CD4-positive, alpha-beta T cell treated with Interleukin-1 beta for 1 hour (primary cell): ENCODE results near the gene NAP1L1.

Experiments
- DNase-seq, 2 donors: peaks; one replicate each; pipeline ENCODE4 v3.0.0-alpha.2; 2020 to 2022

NAP1L1 gene

DNA sequence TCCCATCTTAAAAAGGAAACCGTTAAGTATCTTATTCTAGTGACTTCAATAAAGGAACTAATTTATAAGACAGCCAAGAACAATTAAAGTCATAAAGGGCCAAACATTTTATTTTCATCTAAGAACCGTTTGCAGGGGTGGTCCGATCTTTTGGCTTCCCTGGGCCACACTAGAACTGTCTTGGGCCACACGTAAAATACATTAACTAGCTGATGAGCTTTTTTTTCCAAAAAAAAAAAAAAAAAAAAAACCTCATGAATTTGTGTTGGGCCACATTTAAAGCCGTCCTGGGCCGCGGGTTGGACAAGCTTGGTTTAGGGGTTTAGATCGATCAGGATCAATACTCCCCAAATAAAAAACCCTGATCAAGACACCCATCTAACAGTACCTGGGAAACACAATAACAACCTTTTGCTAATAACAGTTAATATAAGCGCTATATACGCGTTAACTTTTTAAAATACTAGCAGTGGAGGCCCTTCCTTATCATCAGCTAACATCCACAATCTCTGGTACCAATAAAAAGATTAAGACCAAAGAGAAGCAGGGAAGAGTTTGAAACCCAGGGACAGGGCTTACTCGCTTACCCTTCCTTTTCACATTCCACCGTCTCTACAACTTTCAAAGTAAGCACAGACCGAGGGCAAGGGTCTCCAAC lies 1.1 kb downstream of the NAP1L1 start:
- DNase-seq: no peak

DNA sequence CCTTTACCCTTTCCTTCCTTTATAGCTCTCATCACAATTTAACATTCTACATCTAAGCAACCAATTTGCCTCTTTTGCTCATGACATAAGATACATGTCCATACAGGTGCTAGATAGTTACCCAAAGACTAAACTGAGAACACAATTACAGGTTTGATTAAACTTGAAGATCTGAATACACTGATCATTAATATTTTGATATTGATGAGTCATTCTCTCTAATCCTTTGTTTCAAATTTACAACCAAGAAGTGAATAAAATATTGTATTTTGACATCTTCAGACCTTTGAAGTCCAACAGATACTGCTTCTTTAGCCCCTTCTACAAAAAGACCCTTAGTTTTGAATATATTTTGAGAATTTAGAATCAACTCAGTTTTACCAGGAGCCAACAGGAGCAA lies 2.6 kb downstream of the NAP1L1 start:
- no peak for DNase-seq

DNA sequence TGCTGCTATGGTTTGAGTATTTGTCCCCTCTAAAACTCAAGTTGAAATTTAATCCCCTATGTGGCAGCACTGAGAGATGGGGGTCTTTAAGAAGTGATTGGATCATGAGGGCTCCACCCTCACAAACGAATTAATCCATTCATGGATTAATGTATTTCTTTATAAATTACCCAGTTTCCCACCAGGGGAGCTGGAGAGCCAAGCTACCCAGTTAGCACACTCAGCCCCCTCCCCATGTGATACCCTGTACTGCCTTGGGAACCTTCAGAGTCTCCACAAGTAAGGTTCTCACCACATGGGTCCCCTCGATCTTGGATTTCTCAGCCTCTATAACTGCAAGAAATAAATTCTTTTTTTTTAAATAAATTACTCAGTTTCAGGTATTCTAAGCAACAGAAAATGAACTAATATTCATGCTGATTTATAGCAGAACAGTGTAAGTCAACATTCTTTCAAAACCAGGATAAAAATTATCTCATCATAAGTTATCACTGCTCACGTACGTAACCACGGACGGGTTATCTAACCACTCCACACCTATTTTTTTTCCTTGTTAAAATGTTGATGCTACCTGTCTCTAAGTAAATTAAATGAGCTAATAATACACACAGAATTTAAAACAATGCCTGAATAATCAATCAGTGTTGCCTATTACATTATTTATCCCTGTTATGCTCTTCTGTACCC lies 3.6 kb downstream of the NAP1L1 start:
- DNase-seq: no peak

DNA sequence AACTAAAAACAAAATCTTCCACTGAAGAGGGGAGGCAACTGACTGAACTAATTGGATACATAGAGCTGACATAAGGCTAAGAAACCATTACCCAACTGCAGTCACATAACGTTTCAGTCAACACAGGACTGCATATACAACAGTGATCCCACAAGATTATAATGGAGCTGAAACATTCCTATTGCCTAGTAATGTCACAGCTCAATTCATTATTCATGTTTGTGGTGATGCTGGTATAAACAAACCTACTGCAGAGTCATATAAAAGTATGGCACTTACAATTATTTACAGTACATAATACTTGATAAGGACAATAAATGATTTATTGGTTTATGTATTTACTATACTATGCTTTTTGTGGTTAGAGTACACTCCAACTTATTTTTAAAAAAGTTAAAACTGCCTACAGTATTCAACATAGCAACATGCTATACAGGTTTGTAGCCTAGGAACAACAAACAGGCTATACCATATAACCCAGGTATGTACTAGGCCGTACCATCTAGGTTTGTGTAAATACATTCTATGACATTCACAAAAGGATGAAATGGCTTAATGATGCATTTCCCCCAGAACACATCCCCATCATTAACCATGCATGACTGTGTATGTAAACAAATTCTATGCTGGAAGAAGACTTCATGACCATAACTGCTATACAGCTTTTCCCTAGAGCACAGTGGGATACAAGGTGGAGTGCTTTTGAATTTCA lies 4.3 kb downstream of the NAP1L1 start:
- DNase-seq: no peak

DNA sequence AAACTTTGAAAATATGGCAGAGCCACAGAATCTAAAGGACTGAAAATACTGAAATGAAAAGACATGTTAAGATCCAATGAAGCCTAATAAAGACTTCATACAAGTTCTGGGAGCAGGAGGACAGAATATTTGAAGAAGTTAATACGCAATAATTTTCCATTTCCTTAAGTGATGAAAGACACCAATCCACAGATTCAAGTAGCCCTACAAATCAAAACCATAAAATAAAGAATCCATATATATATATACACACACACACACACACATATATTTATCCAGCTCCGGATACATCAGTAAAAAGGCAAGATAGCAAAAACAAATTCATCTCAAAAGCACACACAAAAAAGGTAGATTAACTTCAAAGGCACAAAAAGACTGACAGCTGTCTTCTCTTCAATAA lies 5.7 kb downstream of the NAP1L1 start:
- DNase-seq: no peak

DNA sequence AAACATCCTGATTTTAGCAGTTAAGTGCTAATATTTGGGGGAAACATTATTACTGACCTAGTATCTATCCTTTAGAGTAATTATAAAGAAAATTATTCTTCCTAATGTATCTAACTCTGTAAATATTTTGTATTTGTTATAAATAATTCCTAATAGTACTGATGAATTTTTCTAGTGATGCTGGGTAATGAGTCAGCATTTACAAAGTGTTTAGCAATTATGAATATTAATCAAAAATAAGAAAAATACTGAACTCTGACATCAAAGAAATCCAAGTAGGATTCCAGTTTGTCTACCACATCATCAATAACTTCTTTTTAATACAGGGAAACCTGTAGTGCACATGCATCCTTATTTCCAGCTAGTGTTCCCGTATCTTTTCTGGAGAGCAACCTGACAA lies 9.0 kb downstream of the NAP1L1 start:
- DNase-seq: no peak

DNA sequence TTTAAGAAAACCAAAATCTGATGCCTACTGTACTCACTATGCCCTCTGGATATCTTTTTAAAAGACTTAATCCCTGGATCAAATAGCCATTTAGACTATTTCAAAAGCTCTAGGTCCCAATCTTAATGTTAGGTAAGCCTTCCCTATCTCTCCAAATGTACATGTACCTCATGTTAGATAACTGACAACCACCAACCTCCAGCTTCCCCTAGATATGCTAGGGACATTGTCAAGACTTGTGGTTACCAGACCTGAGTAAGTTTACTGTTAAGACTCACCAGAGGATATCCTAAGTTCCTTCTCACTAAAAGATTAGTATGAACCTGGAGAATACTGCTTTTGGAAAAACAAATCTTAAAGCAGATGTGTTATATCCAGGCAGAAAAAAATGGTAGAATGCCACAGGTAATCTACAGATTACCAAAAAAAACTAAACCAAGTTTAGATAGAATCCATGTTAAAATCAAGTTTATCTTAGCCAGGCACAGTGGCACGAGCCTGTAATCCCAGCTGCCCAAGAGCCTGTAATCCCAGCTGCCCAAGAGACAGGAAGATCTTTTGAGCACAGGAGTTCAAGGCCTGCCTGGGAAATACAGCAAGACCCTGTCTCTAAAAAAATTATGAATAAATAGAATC lies 9.7 kb downstream of the NAP1L1 start:
- no peak for DNase-seq

DNA sequence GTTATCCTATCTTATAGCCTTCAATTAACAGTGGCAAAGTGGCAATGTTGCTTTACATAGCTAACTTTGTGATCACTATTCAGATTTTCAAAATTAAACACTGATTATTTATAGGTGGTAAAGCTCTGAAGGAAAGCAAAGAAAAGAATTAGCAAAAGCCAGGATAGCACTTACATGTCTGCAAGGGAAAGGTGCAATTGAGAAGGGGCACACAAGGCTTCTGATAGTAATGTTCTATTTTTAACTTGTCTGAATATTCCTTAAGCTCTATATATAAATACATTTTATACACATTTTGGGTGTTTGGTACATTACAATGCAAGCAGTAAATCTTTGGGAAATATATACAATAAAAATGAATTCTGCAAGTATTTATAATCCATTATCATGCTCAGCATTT lies 10.9 kb downstream of the NAP1L1 start:
- DNase-seq: no peak

DNA sequence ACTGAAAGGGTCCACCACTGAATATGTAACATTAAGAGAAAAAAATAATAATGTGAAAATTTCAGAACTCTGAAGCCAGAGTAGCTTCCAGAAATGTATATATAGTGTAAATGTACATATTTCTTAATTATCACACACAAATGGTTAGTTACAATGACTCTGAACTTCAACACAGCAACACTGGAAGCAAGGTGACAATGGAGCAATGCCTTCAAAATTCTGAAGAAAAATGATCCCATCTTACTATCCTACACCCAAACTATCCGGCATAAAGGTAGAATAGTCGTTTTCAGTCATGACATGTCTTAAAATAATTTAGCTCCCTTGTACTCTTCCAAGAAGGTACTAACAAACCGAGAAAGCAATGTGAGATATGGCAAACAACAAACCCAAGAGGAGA lies 11.9 kb downstream of the NAP1L1 start:
- no peak for DNase-seq

DNA sequence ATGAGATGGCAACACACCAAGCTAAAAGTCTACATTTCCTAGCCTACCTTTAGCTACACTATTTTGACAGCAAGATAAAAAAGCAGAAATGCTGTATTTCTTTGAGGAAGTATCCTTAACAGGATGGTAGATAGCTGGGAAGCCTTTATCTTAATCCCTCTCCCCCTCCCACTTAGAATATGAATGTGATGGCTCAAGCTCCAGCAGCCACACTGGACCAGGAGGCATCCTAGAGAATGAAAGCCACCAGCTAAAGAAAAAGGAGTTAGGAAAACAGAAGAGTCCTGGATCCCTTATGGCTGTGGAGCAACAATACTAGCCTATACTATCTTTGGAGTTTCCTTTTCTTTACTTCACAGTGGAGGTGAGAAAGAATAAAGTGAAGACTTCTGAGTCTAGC lies 15.1 kb downstream of the NAP1L1 start:
- no peak for DNase-seq

DNA sequence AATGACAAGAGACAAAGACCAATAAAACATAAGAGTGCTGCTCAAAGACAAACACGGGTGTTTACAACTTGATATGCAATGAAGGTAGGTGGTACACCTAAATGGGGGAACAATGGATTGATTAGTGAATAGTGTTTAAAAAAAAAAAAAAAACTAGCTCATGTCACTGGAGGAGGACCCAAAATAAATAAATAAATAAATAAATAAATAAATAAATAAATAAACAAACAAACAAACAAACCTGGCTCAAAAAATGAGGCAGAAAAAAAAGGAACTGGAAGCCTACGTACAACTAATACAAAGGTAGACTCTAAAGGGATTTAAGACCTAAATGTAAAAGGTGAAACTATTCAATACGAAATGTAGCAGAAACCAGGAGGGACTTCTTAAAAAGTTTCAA lies 18.6 kb downstream of the NAP1L1 start:
- DNase-seq: no peak

DNA sequence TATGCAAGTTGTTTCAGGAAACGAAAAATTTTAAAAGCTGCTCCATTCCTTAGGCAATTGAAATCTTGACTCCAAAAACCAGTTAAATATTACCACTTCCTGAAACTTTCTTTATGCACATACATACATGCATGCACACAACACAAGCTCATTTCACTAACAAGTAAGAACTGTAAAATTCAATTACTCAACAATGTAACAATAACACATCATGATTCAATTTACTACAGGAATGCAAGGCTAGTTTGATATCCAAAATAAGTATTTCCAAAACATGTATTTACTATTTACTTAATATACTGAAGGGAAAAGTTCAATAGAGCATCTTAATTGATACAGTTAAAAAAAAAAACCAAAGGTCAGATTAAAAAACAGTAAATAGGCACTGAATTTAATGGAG lies 19.6 kb downstream of the NAP1L1 start:
- DNase-seq: no peak

DNA sequence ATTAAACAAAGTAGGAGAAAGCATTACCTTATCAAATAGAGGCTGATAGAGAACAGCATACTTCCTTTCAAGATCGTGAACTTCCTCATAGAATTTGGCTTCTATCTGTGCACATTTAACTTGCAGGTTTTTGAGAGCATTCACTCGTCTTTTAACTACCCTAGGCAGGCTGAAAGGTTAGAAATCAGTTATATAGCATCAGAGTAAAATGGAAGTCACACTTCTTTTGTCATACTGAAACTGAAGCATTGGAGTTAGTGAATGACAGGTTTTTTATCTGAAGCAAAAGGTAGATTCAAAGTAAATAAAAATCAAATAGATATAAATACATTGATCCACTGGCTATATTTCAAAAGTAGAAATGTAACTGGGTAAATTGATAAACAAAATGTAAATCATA lies 24.4 kb downstream of the NAP1L1 start:
- no peak for DNase-seq

DNA sequence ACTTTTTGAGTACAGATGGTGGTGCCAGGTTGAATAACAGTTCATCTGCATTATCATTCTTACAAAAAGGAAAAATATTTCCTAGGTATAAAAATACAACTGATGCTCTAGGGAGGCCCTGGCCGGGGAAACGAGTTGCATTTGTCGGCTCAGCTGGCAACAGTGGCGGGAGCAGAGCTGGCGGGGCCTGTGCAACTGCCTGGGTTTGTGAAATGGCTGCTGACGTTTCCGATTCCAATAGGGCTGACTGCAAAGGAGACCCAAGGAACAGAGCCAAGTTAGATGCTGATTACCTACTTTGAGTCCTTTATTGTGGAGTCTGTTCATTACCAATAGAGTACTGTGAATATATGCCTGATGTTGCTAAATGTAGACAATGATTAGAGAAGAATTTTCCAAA lies 27.2 kb downstream of the NAP1L1 start:
- no peak for DNase-seq

DNA sequence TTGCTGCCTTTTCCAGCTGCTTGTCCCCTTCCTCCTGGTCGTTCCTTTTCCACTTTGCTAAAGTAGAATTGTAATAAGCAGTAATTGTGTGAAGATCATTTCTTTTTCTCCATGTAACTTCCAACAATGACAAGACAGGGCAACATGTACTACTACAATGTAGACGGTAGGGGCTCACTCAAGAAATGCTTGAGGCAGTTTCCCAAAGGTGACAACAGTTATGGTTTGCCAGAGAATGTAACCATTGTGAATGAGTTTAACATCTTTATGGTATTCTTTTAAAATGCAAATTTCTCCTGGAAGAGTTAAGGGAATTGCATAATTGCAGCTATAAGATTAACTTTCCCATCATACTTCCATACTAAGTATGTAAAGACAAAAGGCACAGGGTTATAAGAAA lies 29.1 kb downstream of the NAP1L1 start:
- DNase-seq: no peak

DNA sequence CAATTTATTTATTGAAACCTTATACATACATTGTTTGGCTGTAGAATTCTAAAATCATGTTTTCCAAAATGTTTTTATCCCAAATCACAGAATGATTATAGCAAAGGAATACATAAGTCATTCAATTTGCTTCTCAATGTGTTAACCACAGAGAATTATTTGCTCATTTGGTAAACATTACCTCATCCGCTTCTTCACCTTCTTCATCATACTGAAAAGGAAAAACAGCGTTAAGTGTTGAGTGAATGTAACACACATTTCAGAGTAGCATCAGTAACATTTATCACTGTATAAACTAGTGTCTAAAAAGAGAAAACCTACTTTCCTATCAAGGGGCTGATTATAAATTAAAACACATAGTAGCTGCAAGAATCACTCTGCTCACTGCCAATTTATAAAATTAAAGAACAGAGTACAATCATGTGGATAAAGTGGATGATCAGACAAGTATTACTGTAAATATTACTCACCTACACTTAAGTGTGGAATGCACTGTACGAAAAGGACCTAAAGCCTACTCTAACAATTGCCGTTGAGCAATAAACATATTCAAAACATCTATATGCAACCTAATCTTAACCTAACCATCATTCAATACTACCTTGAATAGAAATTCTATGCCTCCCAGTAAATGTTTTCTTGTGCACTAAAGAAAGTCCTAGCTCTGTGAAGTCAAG lies 34.8 kb downstream of the NAP1L1 start:
- DNase-seq: no peak

DNA sequence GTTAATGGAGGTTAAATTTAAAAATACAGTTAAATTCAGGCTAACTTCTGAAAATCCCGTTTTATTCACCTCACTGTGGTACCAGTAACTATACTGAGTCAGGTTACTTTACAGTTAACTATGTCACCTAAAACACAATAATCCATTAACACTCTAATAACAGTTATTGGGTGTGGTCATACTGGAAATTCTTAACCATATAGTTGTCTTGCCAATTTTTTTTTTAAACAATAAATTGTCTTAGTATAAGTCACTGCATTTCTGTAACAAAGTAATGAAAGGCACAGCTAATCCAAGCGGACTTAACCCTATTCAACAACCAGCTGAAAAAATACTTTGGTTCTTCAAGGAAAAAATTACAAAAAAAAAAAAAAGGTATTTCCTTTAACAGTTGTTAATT lies 36.7 kb downstream of the NAP1L1 start:
- no peak for DNase-seq

DNA sequence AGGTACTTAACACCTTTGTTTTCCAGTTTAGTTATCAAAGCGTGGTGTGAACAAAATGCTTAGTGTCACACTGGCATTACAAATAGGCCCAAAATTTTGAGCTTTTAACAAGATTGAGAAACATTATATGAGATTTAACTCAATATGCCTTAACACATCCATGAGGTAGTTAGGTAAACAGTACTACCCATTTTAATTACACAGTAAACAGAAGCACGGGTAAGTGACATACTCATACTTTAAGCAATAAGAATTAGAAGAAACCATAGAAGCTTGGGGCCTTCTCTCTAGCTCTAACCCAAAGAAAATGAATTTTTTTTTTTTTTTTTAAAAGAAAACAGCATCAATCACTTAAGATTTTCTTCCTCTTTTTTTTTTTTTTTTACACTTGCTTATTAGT lies 37.4 kb downstream of the NAP1L1 start:
- DNase-seq: no peak

DNA sequence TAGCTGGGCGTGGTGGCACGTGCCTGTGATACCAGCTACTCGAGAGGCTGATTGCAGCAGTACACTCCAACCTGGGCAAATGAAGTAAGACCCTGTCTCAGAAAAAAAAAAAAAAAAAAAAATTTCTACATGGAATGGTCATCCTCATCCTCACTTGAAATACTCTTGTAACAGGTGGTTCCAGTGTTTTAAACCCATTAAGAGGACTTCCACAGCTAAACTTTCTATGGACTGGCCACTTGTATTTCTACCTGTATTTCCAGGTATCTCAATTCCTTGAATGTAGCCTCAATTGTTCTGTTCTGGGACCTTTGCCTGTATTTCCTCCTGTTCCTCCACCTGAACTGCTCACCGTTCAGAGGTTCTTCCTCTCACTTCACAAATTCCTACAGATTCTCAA lies 41.1 kb downstream of the NAP1L1 start:
- no peak for DNase-seq

DNA sequence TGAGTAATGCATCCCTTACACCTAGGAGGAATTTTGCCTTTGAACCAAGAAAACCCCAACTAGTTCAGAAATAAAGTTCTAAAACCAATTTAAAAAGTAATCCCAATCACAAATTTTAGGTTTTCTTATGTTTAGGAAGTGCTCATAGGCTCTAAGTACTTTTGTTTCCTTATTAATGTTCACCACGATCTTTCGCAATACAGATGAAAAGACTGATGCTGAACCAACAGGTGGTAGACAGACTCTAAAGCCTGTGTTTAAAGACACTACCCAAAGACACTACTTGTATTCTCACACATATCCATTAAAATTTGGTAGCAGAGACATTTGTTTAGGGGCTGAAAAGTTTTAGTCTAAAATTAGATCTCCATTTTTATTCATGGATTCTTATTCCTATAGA lies 42.3 kb downstream of the NAP1L1 start:
- no peak for DNase-seq

DNA sequence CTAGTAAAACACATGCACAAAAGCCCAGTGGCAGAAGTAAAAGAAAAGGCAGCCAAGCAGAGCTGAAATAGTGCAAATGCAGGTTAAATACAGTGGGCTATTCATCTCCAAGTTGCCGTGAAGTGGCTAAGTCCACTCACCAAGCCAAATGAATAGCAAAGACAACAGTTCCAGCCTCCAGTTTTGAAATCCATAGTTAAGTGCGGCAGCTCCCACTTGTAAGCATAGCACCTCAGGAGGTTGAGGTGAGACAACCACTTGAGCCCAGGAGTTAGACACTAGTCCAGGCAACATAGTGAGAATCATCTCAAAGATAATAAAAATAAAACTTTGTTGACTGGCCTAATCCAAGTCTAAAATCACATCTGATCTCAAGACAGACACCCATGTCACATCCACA lies 43.1 kb downstream of the NAP1L1 start:
- no peak for DNase-seq

DNA sequence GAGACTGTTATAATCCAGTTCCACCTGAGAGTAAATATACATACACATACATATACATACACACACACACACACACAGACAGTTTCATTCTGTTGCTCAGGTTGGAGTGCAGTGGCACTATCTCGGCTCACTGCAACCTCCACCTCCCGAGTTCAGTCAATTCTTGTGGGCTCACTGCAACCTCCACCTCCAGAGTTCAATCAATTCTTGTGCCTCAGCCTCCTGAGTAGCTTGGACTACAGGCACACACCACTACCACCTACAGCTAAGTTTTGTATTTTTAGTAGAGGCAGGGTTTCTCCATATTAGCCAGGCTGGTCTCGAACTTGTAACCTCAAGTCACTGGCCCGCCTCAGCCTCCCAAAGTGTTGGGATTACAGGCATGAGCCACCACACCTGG lies 44.0 kb downstream of the NAP1L1 start:
- DNase-seq: no peak

DNA sequence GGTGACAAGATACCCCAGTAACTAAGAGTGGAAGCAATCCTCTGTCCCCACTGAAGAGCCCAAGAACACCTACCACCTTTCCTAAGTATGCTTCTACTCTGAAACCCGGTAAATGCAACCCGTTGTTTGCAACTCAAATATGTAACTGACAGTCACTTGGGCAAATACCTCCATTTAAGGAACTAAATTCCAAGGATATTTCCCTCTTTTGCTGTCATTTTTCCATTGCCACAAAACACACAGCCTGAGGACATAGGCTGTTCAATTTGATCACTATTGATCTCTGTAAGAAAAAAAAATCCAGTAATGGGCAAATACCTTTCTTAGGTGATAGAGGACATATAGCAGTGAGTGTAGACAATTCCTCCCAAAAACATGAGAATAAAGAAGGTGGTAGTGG lies 46.3 kb downstream of the NAP1L1 start:
- no peak for DNase-seq
